BJ (cell line): ENCODE measurements around the gene ARMC9. TPM values are rescaled to one million over a fixed set of nuclear protein-coding genes. Genes with fewer than 3 reads are reported as not detected.
A peak's percentile ranks its signal among the peaks of the same experiment; 100 is the strongest.

ENCODE experiments used
- CTCF ChIA-PET: fragments of 350-600 bp; formaldehyde crosslinking; extraction: SDS; loops from one replicate; lab custom pipeline; 2021; ENCODE audit warnings: antibody characterized with exemption, inconsistent platforms; lab: Yijun Ruan, JAX
- POLR2A ChIA-PET: fragments of 300-600 bp; sonication (Branson Sonifier 250); formaldehyde crosslinking; extraction: SDS; loops from one replicate; lab custom pipeline; 2021; ENCODE audit warnings: antibody characterized with exemption; lab: Charles Lee
- DNase-seq: peaks from one replicate; pipeline ENCODE4 v3.0.0-alpha.2; 2011; ENCODE audit warnings: low read depth
- H3K27me3 ChIP-seq: 2 replicates; pipeline ENCODE4 v1.6.0; 2011; ENCODE audit warnings: low read length; ENCODE audit not compliant: control insufficient read depth, insufficient read depth
- H3K36me3 ChIP-seq: 2 replicates; pipeline ENCODE4 v1.5.1; 2011; ENCODE audit warnings: low read length; ENCODE audit not compliant: control insufficient read depth, insufficient read depth
- H3K4me3 ChIP-seq: 2 replicates; pipeline ENCODE4 v1.5.1; 2011; ENCODE audit warnings: low read depth, mild to moderate bottlenecking, control low read depth, low read length
- CTCF ChIP-seq: IDR thresholded peaks from 2 replicates; pipeline ENCODE4 v1.5.1; 2011; ENCODE audit warnings: low read depth, mild to moderate bottlenecking, control low read depth, inconsistent platforms, low read length, moderate library complexity; ENCODE audit not compliant: insufficient read depth
- polyA plus RNA-seq: library from polyadenylated mRNA; depleted of rRNA; stranded (reverse); fragments of >200 nt; gene quantifications from 2 replicates; pipeline ENCODE4 v1.2.3, GENCODE V29; 2011

ARMC9 gene
- polyA plus RNA-seq, 1 experiment: 83.1 TPM

- Histone ChIP-seq H3K4me3 (no peak overlapping the region), H3K36me3 (peaks cover 23% of the 10 kb centered on the region), H3K27me3 (no peaks in the 10 kb centered on the region)
- ChIA-PET CTCF (no interaction called here), POLR2A (no interaction called here)
- TF ChIP-seq CTCF: no peak
- DNase-seq: peak; percentile 16
Observed at GRCh38 chr2:231270221-231271114, 72.0 kb downstream of the ARMC9 start.

- no peak for TF ChIP-seq CTCF
- no peaks in the 10 kb centered on the region for H3K27me3 ChIP-seq
- peaks cover 32% of the 10 kb centered on the region for H3K36me3 ChIP-seq
- CTCF ChIA-PET: no interaction called here
- POLR2A ChIA-PET: no interaction called here
- no peak overlapping the region for H3K4me3 ChIP-seq
- DNase-seq: no peak
Observed at GRCh38 chr2:231272991-231273390, 74.6 kb downstream of the ARMC9 start.

GRCh38 chr2:231276987-231277386 lies 78.6 kb downstream of the ARMC9 start:
- Histone ChIP-seq H3K36me3 (peaks cover 43% of the 10 kb centered on the region), H3K27me3 (no peaks in the 10 kb centered on the region), H3K4me3 (no peak overlapping the region)
- no peak for TF ChIP-seq CTCF
- no peak for DNase-seq
- ChIA-PET CTCF (interaction anchor here (2.1 kb wide), 1 partner anchor 135 kb away, joined by 4 read pairs; no protein-coding TSS in a partner anchor), POLR2A (no interaction called here)

GRCh38 chr2:231277962-231278361 lies 79.5 kb downstream of the ARMC9 start:
- POLR2A ChIA-PET: no interaction called here
- peaks cover 40% of the 10 kb centered on the region for H3K36me3 ChIP-seq

More at GRCh38 chr2:231277962-231278361, 79.5 kb downstream of the ARMC9 start:
- DNase-seq: no peak
- no peaks in the 10 kb centered on the region for H3K27me3 ChIP-seq
- CTCF ChIA-PET: interaction anchor here (2.1 kb wide), 1 partner anchor 134 kb away, joined by 4 read pairs; no protein-coding TSS in a partner anchor
- H3K4me3 ChIP-seq: no peak overlapping the region
- no peak for TF ChIP-seq CTCF
